Measurements from ENCODE around the gene ZNF764. TPM values are rescaled to one million over a fixed set of nuclear protein-coding genes. Genes with fewer than 3 reads are reported as not detected.

Gene ZNF764
- total RNA-seq, 1 donor: 5.3 TPM

DNA sequence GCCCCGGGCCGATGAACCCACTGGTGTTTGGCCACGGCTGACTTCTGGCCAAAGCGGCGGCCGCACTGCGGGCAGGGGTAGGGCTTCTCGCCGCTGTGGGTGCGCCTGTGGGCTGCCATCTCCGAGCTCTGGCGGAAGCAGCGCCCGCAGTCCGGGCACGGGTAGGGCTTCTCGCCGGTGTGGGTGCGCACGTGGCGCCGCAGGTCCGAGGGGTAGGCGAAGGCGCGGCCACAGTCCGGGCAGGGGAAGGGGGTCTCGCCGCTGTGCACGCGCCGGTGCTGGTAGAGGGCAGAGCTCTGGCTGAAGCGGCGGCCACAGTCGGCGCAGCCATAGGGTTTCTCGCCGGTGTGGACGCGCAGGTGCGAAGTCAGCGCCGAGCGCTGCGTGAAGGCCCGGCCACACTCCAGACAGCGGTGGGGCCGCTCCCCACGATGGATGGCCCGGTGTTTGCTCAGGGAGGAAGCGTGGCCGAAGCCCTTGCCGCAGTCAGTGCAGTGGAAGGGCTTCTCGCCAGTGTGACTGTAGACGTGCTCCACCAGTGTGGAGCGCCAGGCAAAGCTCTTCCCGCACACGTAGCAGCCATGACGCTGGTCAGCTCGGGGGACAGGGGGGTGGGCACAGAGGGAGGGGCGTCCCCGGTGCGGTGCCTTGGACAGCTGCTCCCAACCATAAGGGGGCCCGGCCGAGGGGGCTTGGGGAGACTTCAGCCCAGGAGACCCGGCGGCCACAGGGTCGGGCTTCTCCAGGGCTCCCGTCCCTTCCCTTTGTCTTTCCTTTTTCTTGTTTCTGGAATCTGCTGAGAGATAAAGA is 2.7 kb downstream of the ZNF764 start:
- no peak for DNase-seq (ENCODE audit: low read depth)
- TF ChIP-seq, protein P1, sequence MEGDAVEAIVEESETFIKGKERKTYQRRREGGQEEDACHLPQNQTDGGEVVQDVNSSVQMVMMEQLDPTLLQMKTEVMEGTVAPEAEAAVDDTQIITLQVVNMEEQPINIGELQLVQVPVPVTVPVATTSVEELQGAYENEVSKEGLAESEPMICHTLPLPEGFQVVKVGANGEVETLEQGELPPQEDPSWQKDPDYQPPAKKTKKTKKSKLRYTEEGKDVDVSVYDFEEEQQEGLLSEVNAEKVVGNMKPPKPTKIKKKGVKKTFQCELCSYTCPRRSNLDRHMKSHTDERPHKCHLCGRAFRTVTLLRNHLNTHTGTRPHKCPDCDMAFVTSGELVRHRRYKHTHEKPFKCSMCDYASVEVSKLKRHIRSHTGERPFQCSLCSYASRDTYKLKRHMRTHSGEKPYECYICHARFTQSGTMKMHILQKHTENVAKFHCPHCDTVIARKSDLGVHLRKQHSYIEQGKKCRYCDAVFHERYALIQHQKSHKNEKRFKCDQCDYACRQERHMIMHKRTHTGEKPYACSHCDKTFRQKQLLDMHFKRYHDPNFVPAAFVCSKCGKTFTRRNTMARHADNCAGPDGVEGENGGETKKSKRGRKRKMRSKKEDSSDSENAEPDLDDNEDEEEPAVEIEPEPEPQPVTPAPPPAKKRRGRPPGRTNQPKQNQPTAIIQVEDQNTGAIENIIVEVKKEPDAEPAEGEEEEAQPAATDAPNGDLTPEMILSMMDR (IDR thresholded peaks at IDR 0.05; ENCODE audit: insufficient read depth, low read length): no peak
- H3K4me3 ChIP-seq (ENCODE audit: low read depth, low read length): no peak overlapping the region

DNA sequence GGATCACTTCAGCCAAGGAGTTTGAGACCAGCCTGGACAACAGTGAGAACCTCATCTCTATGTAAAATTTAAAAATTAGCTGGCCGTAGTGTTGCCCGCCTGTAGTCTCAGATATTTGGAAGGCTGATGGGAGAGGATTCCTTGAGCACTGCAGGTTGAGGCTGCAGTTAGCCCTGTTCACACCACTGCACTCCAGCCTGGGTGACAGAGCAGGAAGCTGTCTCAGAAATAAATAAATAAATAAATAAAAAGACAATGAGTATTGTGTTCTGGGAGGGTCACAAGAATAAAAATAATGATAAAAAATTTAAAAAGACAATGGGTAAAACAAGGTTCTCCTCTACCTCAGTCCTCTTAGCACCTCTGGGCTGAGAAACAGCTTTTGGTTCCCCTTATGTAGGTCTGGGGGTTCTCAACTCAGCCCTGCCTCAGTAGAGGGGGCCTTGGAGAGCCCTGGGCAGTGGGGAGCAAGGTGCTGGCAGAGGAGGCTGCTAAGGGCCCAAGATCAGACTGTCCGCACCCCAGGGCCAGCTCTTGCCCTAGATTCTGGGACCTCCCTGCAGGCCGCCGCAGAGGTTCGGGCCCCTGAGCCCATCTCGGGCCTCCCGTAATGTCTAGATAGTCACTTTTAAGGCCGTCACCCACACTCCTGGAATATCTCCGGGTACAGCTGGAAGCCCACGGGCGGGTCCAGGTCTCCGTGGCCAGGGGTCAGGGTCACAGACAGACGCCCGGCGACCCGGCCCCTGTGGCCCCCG is 3.4 kb downstream of the ZNF764 start:
- DNase-seq (ENCODE audit: low read depth): no peak
- TF ChIP-seq, protein P1 (IDR thresholded peaks at IDR 0.05; ENCODE audit: insufficient read depth, low read length): no peak
- no peak overlapping the region for H3K4me3 ChIP-seq (ENCODE audit: low read depth, low read length)

DNA sequence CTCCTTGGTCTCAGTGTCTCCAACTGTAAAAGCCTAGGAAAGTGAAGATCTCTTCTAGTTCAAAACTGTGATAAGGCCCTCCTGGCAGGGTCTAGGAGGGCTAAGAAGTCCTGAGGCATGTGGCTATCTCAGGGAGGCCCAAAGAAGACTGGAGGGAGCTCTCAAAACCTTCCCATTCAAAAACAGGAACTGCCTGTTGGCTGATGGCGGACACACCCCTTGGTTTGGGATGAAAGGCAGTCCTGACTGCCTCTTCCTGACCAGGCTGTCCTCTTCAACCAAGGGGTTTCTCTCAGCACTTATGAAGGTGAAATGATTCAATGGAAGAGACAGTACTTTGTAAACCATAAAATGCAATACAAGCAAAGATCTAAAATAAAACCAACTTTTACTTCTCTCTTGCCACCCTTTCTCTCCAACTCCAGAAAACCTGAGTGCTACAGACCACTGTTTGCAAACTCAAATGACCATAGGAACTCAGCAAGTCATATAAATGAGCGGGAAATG is 4.7 kb downstream of the ZNF764 start:
- TF ChIP-seq, protein P1 (IDR thresholded peaks at IDR 0.05; ENCODE audit: insufficient read depth, low read length): no peak
- no peak overlapping the region for H3K4me3 ChIP-seq (ENCODE audit: low read depth, low read length)
- no peak for DNase-seq (ENCODE audit: low read depth)

DNA sequence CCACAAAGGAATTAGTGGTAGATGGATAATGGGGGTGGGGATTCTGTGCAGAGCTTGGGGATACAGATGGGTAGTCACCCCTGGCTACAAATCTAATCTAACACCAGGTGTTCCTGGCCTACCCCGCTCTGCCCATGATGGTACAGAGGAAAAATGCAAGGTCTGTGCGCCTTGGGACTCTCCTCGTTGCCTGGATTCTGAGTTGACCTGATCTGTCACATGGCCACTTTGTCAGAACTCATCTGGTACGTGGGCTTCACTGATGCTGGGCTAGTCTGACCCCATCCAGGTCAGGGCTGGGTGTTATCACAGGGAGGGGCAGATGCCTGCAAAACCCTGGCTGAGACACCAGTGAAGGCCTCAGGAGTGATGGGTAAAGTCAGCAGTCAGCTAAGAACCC is 5.2 kb downstream of the ZNF764 start:
- TF ChIP-seq, protein P1 (IDR thresholded peaks at IDR 0.05; ENCODE audit: insufficient read depth, low read length): no peak
- DNase-seq (ENCODE audit: low read depth): no peak
- no peak overlapping the region for H3K4me3 ChIP-seq (ENCODE audit: low read depth, low read length)

DNA sequence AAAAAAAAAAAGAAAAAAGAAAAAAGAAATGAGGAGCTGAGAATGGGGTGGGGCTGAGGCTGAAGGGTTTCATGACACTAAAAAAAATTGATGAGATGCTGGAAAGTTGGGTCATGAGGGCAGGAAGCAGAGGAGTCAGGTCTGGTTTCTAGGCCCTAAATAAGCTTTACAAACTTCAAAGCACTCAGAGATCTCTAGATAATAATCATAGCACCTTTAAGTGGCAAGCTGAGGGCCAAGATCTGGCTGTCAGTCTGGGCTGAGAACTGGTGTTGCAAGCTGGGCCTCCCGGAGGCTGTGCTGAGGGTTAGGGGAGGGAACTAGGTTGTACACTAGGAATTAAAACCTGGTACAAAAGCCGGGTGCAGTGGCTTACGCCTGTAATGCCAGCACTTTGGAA is 6.4 kb downstream of the ZNF764 start:
- DNase-seq (ENCODE audit: low read depth): no peak
- H3K4me3 ChIP-seq (ENCODE audit: low read depth, low read length): no peak overlapping the region
- TF ChIP-seq, protein P1 (IDR thresholded peaks at IDR 0.05; ENCODE audit: insufficient read depth, low read length): no peak

DNA sequence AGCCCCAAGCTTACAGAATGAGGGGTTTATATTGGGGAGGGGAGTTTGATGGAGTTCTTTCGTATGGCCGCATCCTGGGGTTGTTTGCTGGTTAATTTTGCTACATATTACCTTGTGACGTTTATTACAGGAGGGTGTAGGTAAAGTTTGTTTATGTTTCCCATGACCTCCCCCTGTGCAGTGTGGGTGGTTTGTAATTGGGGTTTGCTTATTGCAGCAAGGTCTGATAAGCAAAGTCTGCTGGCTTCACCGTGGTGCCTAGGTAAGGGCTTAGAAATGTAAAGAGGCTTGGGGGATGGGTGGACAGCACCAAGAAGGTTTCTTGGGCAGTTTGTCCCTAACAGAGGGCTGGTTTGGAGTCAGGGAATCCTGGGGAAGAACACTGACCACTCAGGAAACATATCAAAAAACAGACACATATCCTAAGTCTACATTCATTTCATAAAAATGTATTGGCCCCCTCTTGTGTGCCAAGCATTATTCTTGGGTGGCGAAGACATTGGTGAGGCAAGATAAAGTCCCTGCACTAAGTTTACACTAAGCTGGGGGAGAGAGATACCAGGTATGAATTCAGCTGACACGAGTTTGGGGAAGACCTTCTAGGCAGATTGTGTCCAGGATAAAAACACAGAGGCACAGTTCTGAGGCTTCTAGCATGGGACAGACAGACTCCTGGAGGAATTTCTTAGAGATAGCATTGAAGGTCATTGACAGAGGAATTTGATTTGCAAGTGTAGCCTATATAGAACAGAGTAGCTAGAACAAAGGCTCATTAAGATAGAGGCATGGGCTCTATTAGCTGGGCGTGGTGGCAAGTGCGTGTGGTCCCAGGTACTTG is 9.5 kb downstream of the ZNF764 start:
- DNase-seq (ENCODE audit: low read depth): no peak
- no peak overlapping the region for H3K4me3 ChIP-seq (ENCODE audit: low read depth, low read length)
- TF ChIP-seq, protein P1 (IDR thresholded peaks at IDR 0.05; ENCODE audit: insufficient read depth, low read length): no peak
